Measurements from ENCODE around the gene SFXN3.

Gene SFXN3

DNA sequence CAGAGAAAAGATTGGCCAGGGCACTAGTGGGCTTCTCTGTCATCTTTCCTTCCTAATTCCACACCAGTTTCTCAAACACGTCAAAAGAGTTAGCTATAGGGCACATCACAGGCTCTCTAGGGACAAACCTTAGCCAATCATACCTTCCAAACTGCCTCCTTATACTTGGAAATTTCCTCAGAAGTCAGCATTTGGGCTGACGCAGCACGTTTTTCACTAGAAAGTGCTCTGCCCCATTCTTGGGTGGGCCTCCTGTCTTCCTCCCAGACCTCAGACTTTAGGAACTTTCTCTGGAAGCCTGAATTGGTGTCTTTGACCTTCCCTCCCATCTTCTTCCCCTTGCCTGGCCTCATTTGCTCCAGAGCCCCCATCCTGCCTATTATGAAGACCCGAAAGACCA is 11.1 kb downstream of the SFXN3 start:
- in situ Hi-C loops (cut with HindIII; ENCODE audit: low sequenced_read_pairs) = no loop called here
- H3K4me3 ChIP-seq (ENCODE audit: low read depth, low read length) = peak overlapping the region; percentile 51
- TF ChIP-seq, protein P1, sequence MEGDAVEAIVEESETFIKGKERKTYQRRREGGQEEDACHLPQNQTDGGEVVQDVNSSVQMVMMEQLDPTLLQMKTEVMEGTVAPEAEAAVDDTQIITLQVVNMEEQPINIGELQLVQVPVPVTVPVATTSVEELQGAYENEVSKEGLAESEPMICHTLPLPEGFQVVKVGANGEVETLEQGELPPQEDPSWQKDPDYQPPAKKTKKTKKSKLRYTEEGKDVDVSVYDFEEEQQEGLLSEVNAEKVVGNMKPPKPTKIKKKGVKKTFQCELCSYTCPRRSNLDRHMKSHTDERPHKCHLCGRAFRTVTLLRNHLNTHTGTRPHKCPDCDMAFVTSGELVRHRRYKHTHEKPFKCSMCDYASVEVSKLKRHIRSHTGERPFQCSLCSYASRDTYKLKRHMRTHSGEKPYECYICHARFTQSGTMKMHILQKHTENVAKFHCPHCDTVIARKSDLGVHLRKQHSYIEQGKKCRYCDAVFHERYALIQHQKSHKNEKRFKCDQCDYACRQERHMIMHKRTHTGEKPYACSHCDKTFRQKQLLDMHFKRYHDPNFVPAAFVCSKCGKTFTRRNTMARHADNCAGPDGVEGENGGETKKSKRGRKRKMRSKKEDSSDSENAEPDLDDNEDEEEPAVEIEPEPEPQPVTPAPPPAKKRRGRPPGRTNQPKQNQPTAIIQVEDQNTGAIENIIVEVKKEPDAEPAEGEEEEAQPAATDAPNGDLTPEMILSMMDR (IDR thresholded peaks at IDR 0.05; ENCODE audit: low read depth, low read length, missing control alignments) = no peak
- DNase-seq (ENCODE audit: low read depth) = no peak

- in situ Hi-C loops (cut with HindIII; ENCODE audit: low sequenced_read_pairs) = no loop called here
- peak overlapping the region; percentile 51 for H3K4me3 ChIP-seq (ENCODE audit: low read depth, low read length)
- TF ChIP-seq, protein P1 (IDR thresholded peaks at IDR 0.05; ENCODE audit: low read depth, low read length, missing control alignments) = no peak
- peak; percentile 86 for DNase-seq (ENCODE audit: low read depth)
These were observed 11.8 kb downstream of the SFXN3 start for GRCh38 chr10:101042667-101043362.

GRCh38 chr10:101043363-101043707 is 12.3 kb downstream of the SFXN3 start:
- DNase-seq (ENCODE audit: low read depth) = no peak
- peak overlapping the region; percentile 51 for H3K4me3 ChIP-seq (ENCODE audit: low read depth, low read length)
- TF ChIP-seq, protein P1 (IDR thresholded peaks at IDR 0.05; ENCODE audit: low read depth, low read length, missing control alignments) = no peak
- in situ Hi-C loops (cut with HindIII; ENCODE audit: low sequenced_read_pairs) = no loop called here

GRCh38 chr10:101044117-101044516 is 13.1 kb downstream of the SFXN3 start:
- in situ Hi-C loops (cut with HindIII; ENCODE audit: low sequenced_read_pairs) = no loop called here
- TF ChIP-seq, protein P1 (IDR thresholded peaks at IDR 0.05; ENCODE audit: low read depth, low read length, missing control alignments) = no peak
- DNase-seq (ENCODE audit: low read depth) = no peak
- H3K4me3 ChIP-seq (ENCODE audit: low read depth, low read length) = no peak overlapping the region

- H3K4me3 ChIP-seq (ENCODE audit: low read depth, low read length) = no peak overlapping the region
- DNase-seq (ENCODE audit: low read depth) = no peak
- TF ChIP-seq, protein P1 (IDR thresholded peaks at IDR 0.05; ENCODE audit: low read depth, low read length, missing control alignments) = no peak
- in situ Hi-C loops (cut with HindIII; ENCODE audit: low sequenced_read_pairs) = no loop called here
These were observed 15.6 kb downstream of the SFXN3 start for GRCh38 chr10:101046332-101047238.

DNA sequence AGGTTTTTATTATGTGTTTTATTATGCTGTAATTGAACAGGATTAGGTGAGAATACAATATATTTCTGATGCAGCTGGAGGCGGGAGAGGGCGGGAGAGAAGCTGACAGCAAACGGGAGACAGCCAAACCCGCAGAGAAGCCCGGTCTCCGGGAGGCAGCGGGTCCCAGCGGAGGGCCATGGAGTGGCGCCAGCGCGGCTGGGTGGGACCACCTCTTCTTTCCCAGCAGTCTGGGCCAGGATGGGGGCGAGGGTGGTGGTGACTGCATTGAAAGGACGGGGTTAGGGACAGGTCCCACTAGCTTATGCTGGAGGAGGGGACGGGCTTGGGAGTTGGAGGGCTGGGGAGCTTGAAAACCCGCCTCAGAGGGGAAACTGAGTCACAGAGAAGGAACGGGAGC is 16.2 kb downstream of the SFXN3 start:
- TF ChIP-seq, protein P1 (IDR thresholded peaks at IDR 0.05; ENCODE audit: low read depth, low read length, missing control alignments) = no peak
- in situ Hi-C loops (cut with HindIII; ENCODE audit: low sequenced_read_pairs) = no loop called here
- no peak overlapping the region for H3K4me3 ChIP-seq (ENCODE audit: low read depth, low read length)
- no peak for DNase-seq (ENCODE audit: low read depth)

Measured in astrocyte of the cerebellum (primary cell).